ENCODE results near the gene CFAP65.

Gene CFAP65

GRCh38 chr2:219034823-219035222 is 6.5 kb downstream of the CFAP65 start:
- H3K4me3 ChIP-seq (ENCODE audit: low read depth, low read length) = no peak overlapping the region

DNA sequence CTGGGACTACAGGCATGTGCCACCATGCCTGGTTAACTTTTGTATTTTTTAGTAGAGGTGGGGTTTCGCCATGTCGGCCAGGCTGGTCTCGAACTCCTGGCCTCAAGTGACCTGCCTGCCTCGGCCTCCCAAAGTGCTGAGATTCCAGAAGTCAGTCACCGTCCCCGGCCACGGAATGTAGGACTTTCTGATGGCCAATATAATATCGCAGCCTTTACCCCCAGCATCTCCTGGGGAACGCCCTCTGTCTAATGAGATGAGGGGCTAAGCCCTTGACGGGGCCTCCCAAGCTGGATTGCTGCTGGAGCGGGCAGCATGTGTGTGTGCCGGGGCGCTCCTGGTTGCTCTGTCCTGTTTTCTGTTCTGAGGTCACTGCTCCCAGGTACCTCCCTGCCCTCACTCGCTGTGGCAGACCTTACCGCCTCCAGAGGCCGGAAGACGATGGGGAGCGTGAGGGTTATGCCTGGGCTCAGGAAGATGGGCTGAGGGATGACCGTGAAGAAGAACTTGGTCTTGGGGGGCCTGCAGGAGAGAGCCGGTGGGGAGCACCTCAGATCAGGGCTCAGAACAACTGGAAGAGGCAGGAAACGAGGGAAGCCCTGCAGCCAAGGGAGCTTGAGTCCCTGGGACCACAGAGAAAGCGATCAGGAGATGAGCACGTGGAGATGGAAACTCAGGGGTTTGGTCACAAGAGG is 9.1 kb downstream of the CFAP65 start:
- no peak overlapping the region for H3K4me3 ChIP-seq (ENCODE audit: low read depth, low read length)

DNA sequence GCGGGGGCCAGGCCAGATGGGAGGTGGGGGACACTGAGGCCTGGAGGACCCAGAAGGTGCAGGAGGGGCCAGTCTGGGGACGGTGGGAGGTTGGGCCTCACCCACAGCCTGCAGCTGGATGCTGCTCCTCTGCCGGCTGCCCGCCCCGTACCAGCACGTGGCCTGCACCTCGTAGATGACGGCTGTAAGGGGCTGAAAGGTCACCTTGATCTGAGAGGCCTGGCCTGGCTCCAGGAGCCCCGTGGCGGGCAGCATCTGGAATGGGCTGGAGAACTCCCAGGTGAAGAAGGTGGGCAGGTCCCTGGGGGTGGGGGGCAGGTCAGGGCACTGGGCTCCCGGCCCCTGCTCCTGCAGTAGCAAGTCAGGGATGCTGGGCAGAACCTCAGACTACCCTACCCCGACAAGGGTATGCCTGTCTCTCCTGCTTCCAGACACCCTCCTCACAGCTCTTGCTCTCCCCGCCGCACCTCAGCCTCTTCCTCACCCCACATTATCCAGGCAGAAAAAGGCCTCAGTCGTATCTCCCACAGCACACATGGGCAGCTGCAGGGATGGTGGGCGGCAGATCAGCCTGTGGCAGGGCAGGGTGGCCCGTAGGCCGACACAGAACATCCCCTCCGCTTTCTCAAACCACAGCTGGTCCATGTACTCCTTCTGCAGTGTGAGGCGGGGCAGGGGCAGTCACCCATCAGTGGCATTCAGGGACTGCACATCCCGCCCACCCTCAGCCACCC is 10.1 kb downstream of the CFAP65 start:
- no peak overlapping the region for H3K4me3 ChIP-seq (ENCODE audit: low read depth, low read length)

- H3K4me3 ChIP-seq (ENCODE audit: low read depth, low read length) = no peak overlapping the region
Observed at GRCh38 chr2:219030177-219030940, 11.0 kb downstream of the CFAP65 start.

DNA sequence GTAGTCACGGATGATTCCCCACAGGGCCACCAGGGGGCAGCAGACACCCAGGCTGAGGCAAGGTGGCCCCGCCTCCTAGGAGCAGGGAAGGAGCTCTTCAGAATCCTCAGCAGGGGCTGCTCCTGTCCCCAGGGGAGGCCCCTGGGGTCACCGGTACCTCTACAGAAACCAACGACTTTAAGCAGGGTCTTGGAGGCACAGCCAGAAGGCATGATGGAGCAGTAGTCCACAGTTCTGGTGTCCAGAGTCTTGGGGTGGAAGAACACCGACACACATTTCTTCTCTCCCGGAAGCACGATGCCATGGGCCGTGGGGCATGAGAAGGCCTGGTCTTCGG is 11.5 kb downstream of the CFAP65 start:
- H3K4me3 ChIP-seq (ENCODE audit: low read depth, low read length) = no peak overlapping the region

DNA sequence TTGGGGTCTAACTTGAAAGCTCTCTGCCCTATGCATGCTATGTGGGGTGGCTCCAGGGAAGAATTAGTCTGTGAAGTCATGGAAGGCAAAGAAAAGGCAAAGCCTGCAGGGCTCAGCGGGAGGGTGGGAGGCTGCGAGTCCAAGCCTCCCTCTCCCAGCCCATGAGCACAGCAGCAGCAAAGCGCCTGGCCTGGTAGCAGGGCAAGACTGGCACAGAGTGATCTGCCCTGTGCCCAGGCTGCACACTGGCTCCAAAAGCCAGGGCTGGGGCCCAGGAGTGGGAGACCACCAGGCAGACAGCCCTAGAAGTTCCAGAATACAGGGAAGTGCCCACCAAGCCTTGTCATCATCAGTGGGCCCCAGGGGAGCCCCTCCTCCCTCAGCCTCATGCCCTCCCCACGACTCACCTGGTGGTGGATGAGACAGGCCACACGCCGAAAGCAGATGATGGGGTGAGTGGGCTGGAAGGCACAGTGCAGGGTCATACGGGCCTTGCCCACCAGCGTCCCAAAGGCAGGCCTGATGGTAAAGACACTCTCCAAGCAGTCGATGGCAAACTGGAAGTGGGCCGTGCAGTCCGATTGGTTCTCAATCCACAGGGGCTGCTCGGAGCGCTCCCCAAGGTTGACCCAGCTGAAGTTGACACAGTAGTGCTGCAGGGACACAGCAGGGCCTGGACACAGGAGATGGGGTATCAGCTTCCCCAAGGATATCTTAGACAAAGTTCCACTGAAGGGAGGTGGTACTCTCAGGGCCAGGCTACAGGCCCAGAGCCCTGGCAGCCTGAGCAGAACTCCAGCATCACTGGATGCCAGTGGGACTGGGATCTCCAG is 12.1 kb downstream of the CFAP65 start:
- no peak overlapping the region for H3K4me3 ChIP-seq (ENCODE audit: low read depth, low read length)

DNA sequence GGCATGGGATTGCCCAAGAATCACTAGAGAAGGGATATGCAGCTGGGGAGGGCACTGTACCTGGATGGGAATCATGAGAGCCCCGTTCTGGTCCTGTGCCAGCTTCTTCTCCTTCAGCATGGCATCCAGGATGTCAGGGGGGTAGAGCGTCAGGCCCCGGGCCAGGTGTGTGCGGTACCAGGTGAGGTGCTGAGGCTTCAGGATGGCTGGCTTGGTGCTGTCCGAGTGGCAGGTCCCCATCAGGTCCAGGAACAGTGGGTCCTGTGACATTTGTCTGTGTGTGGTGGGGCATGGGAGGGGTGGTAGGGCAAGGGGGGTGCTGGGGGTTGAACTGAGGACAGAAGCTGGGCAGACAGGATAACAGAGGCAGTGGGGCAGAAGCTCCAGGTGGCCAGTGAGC is 13.2 kb downstream of the CFAP65 start:
- no peak overlapping the region for H3K4me3 ChIP-seq (ENCODE audit: low read depth, low read length)

GRCh38 chr2:219027511-219028055 is 13.7 kb downstream of the CFAP65 start:
- H3K4me3 ChIP-seq (ENCODE audit: low read depth, low read length) = no peak overlapping the region

DNA sequence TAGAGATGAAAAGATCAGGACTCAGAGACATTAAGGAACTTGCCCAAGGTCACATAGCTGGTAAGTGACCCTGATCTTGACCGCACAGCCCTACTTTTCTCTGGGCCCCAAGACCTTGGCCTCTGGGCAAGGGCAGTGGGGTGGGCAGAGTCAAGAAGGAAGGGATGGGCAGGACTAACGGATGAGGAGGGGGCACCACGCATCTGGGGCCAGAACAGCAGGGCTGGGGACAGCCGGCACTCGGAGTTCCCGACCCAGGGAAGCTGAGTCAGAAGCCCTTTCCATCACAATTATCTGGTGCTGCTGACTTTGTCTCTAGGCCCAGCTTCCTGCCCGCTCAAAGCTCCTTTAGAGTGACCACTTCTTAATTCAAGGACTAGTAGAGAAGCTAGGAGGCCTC is 14.4 kb downstream of the CFAP65 start:
- no peak overlapping the region for H3K4me3 ChIP-seq (ENCODE audit: low read depth, low read length)

- H3K4me3 ChIP-seq (ENCODE audit: low read depth, low read length) = no peak overlapping the region
Observed at GRCh38 chr2:219025637-219026585, 15.4 kb downstream of the CFAP65 start.

DNA sequence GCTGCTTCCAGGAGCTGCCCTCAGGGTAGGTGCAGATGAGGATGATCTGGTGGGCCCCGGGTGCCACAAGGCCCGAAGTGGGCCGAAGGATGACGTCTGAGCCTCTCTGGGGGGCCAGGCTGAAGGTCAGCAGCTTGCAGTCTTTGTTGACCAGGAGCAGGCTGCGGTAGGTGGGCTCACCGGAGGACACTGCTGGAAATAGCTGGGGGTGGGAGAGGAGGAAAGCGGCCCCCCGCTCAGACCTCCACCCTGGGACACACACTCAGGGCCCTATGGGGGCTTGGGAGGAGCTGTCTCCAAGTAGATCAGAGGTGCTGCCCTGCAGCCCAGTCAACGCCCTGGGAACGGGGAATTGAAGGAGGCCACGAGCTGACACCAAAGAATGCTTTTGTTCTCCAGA is 17.3 kb downstream of the CFAP65 start:
- no peak overlapping the region for H3K4me3 ChIP-seq (ENCODE audit: low read depth, low read length)

DNA sequence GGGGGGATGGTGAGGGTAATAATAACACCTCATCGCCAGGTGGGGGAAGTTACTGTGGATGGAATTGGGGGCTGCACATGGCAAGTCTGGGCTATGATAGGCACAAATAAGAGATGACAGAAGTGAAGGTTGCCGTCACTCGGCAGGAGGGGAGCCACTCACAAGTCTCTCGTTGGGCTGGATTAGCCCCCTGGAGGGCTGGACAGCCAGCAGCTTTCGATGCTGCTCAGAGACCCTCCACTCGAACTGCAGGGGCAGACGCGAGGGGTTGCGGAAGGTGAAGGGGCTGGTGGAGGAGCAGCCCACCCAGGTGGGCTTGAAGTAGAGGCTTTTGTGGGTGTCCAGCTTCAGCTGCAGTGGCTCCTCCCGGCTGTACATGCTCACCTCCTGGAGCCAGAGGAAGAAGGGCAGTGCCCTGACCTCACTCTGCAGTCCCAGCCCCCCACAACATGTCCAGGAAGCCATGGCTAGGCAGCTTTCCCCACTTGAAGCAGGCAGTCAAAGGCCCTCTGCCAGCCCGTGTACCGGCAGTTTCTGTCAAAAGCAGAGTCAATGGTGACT is 18.2 kb downstream of the CFAP65 start:
- no peak overlapping the region for H3K4me3 ChIP-seq (ENCODE audit: low read depth, low read length)

- no peak overlapping the region for H3K4me3 ChIP-seq (ENCODE audit: low read depth, low read length)
Observed at GRCh38 chr2:219022616-219023015, 18.7 kb downstream of the CFAP65 start.

DNA sequence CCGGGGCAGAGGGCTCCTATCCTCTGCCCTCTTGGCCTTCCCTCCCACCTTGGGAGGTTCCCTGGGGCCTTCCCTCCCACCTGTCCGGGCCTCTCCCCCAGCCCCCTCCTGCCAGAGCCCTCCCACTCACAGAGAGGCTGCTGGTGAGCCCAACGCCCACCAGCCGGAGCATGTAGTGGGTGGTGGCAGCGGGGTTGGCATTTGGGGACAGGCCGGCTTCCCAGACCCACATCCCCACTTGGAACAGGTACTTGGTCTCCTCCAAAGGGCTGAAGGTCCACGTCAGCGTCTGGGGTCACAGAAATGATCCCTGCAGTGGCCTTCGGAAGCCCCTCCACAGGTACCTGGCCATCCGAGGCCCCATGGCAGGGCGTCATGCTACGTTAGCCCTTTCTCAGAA is 19.3 kb downstream of the CFAP65 start:
- no peak overlapping the region for H3K4me3 ChIP-seq (ENCODE audit: low read depth, low read length)

DNA sequence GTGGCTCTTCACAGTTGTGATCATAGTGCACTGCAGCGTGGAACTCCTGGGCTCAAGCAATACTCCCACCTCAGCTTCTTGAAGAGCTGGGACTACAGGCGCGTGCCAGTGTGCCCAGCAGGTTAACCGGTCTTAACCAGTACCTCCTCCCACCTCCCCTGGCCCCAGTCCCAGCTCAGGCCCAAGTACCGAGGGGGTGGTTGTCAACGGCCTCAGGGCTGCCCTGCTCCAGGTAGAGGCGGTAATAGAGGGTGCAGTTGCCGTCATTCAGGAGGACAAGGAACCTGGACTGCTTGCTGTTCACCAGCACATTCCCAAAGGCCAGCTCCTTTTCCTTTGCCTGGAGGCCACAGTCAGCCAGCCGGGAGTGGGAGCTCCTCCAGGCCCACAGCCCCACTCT is 19.7 kb downstream of the CFAP65 start:
- H3K4me3 ChIP-seq (ENCODE audit: low read depth, low read length) = no peak overlapping the region

GRCh38 chr2:219020604-219021365 is 20.5 kb downstream of the CFAP65 start:
- H3K4me3 ChIP-seq (ENCODE audit: low read depth, low read length) = no peak overlapping the region

DNA sequence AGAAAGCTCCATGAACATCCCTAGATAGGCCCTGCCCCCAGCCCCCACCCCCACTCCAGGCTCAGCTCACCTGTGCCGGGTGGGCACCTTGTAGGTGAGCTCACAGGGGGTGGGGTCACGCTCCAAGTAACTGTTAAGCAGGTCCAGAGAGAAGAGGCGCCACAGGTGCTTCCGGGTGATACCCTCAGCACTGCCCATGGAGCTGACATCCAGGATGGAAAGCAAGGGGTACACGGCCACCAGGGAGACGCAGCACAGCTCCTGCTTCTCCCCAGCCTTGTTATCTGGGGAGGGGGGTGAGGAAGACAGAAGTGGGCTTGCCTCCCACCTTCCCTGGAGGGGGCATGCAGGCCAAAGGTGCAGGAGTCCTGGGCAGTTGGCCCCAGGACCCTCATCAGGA is 21.9 kb downstream of the CFAP65 start:
- H3K4me3 ChIP-seq (ENCODE audit: low read depth, low read length) = no peak overlapping the region

- H3K4me3 ChIP-seq (ENCODE audit: low read depth, low read length) = no peak overlapping the region
Observed at GRCh38 chr2:219018726-219019125, 22.6 kb downstream of the CFAP65 start.

DNA sequence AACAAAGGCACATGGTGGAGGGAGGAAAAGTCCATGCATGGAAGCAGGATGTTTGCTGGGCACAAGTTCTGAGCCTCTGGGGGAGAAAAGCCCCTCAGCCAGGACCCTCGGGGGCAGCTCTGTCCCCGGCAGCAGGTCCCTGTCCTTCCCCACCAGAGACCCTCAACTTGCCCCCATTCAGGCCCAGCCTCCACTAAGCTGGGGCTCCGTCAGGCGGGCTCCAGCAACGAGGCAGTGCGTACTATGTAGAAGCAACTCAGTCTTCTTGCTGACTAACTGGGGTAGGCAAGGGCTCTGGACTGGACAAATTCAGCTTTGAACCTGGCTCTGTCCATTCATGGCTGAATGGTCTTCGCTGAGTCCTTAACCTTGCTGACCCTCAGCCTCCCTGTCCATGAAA is 23.0 kb downstream of the CFAP65 start:
- no peak overlapping the region for H3K4me3 ChIP-seq (ENCODE audit: low read depth, low read length)
